ENCODE data around the gene TNS4.

The TNS4 gene

GRCh38 chr17:40529991-40530390 is 28.6 kb upstream of the TNS4 start:
- no peak for TF ChIP-seq ZNF274 (IDR thresholded peaks at IDR 0.05; ENCODE audit: low read depth, low read length)
- H3K4me3 ChIP-seq (ENCODE audit: low read length) = no peak overlapping the region

- no peak for TF ChIP-seq ZNF274 (IDR thresholded peaks at IDR 0.05; ENCODE audit: low read depth, low read length)
- H3K4me3 ChIP-seq (ENCODE audit: low read length) = no peak overlapping the region
Observed at GRCh38 chr17:40528692-40529417, 27.4 kb upstream of the TNS4 start.

- H3K4me3 ChIP-seq (ENCODE audit: low read length) = no peak overlapping the region
- TF ChIP-seq ZNF274 (IDR thresholded peaks at IDR 0.05; ENCODE audit: low read depth, low read length) = no peak
Observed at GRCh38 chr17:40526668-40527067, 25.2 kb upstream of the TNS4 start.

- no peak overlapping the region for H3K4me3 ChIP-seq (ENCODE audit: low read length)
- no peak for TF ChIP-seq ZNF274 (IDR thresholded peaks at IDR 0.05; ENCODE audit: low read depth, low read length)
Observed at GRCh38 chr17:40525294-40525693, 23.9 kb upstream of the TNS4 start.

GRCh38 chr17:40524243-40524965 is 23.0 kb upstream of the TNS4 start:
- H3K4me3 ChIP-seq (ENCODE audit: low read length) = no peak overlapping the region
- TF ChIP-seq ZNF274 (IDR thresholded peaks at IDR 0.05; ENCODE audit: low read depth, low read length) = no peak

GRCh38 chr17:40522961-40523310 is 21.5 kb upstream of the TNS4 start:
- no peak overlapping the region for H3K4me3 ChIP-seq (ENCODE audit: low read length)
- TF ChIP-seq ZNF274 (IDR thresholded peaks at IDR 0.05; ENCODE audit: low read depth, low read length) = no peak

- H3K4me3 ChIP-seq (ENCODE audit: low read length) = no peak overlapping the region
- TF ChIP-seq ZNF274 (IDR thresholded peaks at IDR 0.05; ENCODE audit: low read depth, low read length) = no peak
Observed at GRCh38 chr17:40522250-40522960, 21.0 kb upstream of the TNS4 start.

- H3K4me3 ChIP-seq (ENCODE audit: low read length) = no peak overlapping the region
- TF ChIP-seq ZNF274 (IDR thresholded peaks at IDR 0.05; ENCODE audit: low read depth, low read length) = no peak
Observed at GRCh38 chr17:40520991-40521453, 19.6 kb upstream of the TNS4 start.

GRCh38 chr17:40519089-40519775 is 17.8 kb upstream of the TNS4 start:
- no peak overlapping the region for H3K4me3 ChIP-seq (ENCODE audit: low read length)
- no peak for TF ChIP-seq ZNF274 (IDR thresholded peaks at IDR 0.05; ENCODE audit: low read depth, low read length)

- TF ChIP-seq ZNF274 (IDR thresholded peaks at IDR 0.05; ENCODE audit: low read depth, low read length) = no peak
- H3K4me3 ChIP-seq (ENCODE audit: low read length) = no peak overlapping the region
Observed at GRCh38 chr17:40518401-40519088, 17.1 kb upstream of the TNS4 start.

GRCh38 chr17:40517981-40518380 is 16.6 kb upstream of the TNS4 start:
- H3K4me3 ChIP-seq (ENCODE audit: low read length) = no peak overlapping the region
- TF ChIP-seq ZNF274 (IDR thresholded peaks at IDR 0.05; ENCODE audit: low read depth, low read length) = no peak

- H3K4me3 ChIP-seq (ENCODE audit: low read length) = peak overlapping the region; percentile 5; the same call in 1 of the 2 replicates
- TF ChIP-seq ZNF274 (IDR thresholded peaks at IDR 0.05; ENCODE audit: low read depth, low read length) = no peak
Observed at GRCh38 chr17:40517286-40517662, 15.9 kb upstream of the TNS4 start.

- no peak for TF ChIP-seq ZNF274 (IDR thresholded peaks at IDR 0.05; ENCODE audit: low read depth, low read length)
- peak overlapping the region; percentile 5; the same call in 1 of the 2 replicates for H3K4me3 ChIP-seq (ENCODE audit: low read length)
Observed at GRCh38 chr17:40516581-40517285, 15.3 kb upstream of the TNS4 start.

Measured in GM08714 (cell line).